Astrocyte of the hippocampus (primary cell): ENCODE measurements around the gene SH3TC1.

Source experiments
- DNase-seq: peaks from one replicate; pipeline ENCODE4 v3.0.0; 2011; ENCODE audit warnings: low read depth, low spot score

The SH3TC1 gene

DNA sequence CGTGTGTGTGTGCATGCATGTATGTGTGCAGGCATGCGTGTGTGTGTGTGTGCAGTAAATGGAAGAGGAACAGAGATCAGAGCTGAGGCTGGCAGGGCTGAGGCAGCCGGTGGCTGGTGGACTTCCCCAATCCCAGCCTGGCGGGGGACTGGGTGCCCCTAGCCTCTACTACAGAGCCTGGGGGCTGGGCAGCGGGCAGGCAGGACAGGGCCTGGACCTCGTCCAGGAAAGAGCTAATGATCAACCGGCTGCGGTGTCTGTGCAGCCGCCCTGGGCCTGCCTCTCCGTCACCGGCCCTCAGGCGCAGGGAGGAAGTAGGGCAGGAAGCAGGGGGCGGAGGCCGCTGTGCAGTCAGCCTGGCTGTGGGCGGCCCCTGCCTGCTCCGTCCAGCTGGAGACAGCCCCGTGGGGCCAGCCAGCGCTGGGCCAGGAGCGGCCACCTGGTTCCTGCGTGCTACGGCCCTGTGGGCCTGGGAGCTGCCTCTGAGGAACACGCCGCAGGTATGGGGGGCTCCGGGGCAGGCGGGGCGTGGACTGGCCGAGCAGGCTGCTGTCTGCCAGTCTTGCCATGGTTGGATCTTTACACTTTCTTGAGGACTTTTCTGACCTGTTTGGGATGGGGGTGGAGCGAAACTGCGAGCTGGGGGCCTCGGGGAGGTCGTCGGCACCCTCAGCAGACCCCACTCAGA, at the start of gene SH3TC1:
TSS of gene SH3TC1 (plus strand) at position 385 of the 688 bp plus-strand sequence. CDS start 5,905 bp downstream, outside the sequence.
- DNase-seq: peak; percentile 83

DNA sequence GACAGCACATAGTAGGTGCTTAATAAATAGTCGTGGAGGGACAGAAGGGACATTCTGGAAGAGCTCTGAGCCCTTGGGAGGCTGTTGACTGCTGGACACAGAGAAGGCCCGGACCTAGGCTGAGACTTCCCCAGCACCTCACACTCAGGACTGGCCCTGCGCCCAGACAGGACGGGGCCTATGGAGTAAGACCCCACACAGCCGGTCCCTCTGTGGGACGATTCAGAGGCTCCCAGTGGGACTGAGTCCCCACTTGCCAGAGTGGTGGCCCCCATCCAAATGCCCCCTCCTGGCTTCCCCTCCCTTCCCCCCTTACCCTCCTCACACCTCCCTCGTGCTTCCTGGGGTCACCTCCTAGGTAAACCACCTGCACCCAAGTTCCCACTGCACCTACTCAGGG, 49.4 kb upstream of the SH3TC1 start:
- DNase-seq: no peak

DNA sequence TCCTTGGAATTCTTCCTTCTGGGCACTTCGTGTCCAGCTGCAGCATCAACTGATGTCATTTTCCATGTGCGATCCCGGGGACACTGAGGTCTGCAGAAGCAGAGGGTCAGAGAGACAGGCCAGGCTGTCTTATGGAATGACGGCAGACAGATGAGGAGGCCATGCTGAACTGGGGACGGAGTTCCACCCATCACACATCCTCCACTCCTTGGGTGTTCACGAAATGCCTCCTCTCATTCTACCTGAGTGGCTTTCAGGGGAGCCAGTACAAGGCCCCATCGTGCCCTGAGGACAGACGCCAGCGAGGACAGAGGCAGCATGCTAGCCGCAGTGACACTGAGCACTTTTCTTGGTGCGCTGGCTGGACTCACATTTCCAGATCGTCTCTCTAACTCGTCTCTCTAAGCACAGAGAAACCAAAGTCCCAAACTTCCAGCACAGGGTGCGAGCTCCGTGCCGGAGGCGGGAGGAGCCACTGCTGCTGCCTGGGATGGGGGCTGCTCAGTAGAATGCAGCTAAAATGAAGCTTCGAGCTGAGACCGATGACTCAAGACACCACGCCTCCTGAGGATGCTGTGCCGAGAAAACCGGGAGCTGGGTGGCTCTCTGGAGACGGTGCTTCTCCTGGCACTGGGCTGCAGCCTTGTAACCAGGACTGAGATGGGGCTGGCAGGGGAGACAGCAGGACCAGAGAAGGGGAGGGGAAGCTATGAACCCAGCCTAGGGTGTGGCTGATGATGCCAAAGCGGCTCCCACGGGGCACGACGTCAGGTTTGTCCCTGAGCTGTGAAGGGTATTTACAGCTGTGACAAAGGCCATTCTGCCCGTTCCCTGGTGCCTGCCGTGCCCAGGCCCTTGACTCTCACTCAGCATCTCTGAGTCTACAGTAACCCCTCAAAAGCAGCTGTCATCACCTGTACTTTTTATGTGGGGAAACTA, 48.7 kb upstream of the SH3TC1 start:
- DNase-seq: no peak

DNA sequence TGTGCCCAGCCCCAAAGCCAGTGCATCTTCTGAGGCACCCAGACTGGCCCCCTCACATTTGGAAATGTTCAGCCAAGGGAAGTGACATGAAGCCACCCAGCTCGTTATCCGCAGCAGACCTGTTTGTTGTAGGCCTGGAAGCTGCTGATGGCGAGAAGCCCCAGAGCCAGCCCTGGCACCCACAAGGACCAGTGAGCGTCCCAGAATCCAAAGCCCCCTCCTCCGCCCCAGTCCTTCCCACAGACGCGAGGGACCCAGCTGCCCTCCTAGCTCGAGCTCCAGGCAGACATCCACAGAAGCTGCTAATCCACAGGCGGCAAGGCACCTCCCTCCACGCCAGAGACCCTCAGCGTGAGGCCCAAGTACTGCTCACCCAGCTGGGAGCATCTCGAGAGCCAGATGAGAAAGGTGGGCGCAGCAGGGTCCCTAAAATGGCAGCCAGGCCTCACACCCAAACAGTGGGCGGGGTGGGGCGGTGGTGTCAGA, 47.9 kb upstream of the SH3TC1 start:
- no peak for DNase-seq

DNA sequence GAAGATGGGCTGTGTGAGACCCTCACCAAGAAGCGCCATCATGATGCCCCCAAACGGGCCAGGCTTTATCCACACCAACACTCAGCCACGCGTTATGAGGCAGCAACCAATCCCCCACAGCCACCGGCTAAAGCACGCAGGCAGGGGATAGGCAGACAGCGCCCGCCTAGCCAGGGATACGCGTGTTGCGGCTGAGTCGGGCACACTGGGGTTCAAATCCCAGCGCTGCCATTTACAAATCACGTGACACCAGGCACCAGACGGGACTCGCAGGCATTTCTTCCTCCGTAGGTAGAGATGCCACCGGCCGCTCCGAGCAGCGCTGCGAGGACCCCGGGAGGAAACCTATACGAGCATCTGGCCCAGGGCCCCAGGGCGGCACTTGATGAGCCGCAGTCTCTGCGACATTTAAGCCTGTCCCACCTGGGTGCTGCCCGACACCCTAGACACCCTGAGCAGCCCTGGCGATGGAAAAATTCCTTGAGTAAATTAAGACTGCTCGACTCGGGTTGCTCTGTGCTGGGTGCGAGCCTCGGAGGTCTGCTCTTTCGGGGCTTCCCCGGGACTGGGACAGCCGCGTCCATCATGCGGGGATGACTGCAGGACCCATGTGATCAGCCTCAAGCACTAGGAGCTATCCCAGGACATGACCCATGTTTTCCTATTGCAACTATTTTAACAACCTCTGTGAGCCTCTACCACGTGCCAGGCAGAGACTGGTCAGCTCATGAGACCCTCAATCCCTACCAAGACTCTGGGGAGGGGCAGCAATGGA, 46.8 kb upstream of the SH3TC1 start:
- DNase-seq: no peak

DNA sequence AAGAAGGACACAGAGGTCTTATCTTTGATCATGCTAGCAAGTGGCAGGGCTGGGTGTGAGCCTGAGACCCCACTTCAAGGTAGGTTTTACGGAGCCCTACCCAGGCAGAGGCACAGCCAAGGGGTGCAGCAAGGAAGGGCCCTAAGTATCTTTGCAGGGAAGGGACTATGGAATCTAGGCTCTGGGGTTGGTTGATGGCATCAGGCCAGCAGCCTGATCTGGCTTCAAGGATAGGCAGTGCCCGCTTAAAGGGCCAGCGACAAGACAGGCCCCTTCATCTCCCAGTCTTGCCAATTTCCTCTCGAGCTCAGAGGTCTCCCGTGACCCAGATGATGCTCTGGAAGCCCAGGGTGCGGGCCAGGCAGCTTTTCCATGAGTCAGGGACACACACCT, 46.2 kb upstream of the SH3TC1 start:
- DNase-seq: no peak

DNA sequence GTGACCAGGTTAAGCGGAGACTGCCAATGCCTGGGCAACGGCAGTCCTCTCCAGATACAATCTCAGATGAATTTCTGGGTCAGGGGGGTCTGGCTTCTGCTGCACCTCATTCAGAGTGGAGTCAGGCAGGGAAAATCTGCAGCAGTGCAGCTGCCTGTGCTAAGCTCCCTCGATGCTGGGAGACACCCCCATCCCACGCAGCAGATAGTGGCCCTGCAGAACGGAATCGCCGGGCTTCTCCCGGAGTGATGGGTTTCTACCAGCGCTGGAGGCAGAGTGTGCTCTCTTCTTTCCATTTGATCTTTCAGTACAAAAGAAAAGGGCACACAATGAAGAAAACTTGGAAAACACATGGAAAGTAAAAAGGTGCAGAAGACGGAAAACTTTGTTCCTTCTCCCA, 45.6 kb upstream of the SH3TC1 start:
- no peak for DNase-seq

DNA sequence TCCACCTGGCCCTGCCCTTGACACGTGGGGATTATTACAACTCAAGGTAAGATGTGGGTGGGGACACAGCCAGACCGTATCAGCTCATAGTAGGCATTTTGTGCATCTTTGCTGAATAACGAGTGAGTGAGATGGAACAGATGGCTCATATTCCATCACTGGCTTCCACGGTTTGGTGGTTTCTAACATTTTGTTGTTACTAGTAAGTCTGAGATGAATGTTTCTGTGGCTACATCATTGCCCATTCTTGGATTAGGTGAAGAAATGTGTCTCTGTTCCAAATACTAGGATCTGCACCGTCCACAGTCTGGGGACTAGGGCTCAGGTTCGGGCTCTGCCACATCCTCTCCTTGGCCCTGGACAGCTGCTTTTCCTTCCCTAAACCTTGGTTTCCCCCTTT, 44.0 kb upstream of the SH3TC1 start:
- no peak for DNase-seq

DNA sequence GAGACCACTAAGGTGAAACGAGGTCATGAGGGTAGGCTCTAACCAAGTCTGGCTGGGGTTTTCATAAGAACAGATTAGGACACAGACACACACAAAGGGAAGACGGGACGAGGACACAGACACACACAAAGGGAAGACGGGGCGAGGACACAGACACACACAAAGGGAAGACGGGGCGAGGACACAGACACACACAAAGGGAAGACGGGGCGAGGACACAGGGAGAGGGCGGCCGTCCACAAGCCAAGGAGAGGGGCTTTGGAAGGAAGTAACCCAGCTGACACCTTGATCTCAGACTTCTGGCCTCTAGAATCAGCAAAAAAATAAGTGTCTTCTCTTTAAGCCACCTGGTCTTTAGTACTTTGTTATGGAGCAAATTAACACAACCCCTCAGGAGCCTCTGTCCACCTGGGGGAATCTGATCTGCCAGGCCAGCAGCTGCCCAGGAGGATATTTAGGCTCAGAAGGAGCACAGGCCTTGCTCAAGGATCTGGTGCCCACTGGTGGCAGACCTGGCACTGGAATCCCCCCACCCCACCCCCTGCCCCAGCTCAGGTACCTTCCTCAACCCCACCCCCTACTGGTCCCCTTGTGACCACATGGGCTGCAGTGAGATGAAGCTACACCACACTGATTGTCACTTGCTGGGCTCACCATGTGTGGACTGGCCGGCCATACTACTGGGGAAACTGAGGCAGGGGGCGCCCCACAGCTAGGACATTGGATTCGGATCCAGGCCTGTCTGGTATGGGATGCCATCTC, 43.2 kb upstream of the SH3TC1 start:
- no peak for DNase-seq

DNA sequence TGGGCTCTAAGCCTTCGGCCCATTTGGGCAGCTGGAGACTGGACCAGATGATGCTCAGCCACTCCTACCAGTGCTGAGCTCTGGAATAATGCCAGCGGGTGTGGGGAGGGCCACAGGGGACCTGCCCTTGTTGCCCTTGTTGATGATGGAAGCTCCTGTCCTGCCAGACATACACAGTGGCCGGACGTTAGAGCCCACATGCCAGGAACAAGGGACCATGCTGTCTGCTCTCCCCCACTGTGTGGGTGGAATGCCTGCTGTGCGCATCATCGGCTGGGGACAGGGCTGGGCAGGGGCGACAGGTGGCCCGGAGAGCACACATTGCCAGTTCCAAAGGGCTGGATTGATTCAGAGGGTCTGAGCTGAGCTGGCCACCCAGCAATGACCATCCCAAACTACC, 42.5 kb upstream of the SH3TC1 start:
- no peak for DNase-seq

DNA sequence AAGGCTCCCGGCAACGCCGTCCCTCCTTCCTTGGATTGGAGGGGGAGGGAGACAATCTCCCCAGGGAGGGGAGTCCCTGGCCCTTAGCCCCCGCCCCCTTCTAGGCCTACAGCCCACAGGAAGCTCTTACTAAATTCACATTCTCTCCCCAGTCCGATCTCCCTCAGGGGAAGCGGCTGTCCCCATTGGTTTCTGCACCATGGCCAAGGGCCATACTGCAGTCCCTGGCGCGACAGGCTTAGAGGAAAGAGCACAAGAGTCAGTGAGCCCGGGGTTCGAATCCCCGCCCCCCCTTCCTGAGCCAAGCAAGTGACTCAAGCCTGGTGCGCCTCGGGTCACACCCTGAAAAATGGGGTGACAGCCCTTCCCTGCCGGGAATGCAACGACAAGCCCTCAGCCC, 41.6 kb upstream of the SH3TC1 start:
- no peak for DNase-seq

DNA sequence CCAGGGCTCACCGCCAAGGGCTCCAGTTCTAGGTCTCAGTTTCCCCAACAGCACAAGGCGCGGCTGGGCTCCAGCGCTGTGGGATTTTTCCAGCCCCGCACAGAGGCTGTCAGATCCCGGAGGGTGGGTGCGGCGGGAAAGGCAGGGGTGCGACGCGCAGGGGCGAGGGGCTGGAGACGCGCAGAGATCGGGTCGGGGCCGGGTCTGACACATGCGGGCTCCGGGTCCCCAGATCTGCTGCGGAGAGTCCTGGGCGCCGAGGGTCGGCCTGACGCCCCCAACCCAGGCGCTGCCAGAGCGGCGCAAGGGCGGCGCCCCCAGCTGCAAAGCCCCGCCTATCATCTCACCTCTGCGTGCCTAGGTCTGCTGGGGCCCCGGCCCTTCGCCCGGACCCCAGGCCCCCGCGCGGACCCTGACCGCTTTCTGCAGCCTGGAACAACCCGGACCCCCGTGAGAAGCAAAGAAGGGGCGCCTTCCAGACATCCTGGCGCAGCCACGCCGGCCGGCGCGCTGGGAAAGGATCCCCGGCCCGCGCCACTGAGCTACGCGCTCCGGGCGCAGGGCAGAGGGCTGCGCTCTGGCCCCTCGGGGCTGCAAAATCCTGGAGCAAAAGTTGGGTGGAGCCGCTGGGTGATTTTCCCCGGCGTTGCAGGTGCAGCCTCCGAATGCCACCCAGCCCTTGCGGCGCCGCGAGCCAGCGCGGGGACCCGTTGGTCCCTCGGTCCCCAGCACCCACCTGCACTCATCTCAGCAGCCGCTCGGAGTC, 41.0 kb upstream of the SH3TC1 start:
- DNase-seq: no peak

DNA sequence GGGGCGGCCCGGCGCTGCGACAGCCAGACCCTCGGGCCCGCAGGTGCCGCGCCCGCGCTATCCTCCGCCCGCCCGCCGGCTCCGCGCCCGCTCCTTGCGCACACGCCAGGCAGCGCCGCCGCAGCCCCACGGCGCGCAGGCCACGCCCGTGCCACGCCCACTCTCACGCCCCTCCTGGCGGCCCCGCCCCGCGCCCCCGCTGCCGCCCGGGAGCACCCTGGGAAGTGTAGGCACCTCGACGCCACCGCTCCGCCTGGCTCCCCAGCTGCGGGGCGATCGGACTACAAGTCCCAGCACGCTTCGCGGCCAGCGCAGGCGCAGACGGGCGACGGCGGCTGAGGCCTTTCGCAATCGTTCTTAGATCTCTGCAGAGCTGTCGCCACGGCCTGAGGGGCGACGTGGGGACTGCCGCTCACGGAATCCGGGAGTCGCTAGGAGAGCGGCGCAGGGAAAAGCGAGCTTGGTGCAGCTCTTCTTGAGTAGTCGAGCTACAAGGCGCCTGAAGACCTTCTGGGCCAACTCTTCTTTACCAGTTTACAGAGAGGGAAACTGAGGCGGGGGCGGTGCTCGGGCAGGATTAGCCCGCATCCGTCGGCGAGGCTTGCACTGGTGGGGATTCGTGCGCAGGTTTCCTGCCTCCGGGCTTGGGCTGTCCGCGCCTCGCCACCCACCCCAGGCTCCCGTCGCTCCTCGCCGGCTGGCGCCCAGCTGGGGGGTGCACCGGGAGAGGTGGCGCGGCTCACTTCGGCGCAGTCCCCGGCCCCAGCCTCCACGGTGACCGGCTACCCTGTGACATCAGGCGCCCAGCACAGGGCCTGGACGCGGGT, 40.2 kb upstream of the SH3TC1 start, which contains the start of gene ABLIM2:
TSS of gene ABLIM2 (minus strand) at position 104 of the 827 bp plus-strand sequence. CDS start 124 bp downstream, outside the sequence.
- DNase-seq: peak; percentile 99

DNA sequence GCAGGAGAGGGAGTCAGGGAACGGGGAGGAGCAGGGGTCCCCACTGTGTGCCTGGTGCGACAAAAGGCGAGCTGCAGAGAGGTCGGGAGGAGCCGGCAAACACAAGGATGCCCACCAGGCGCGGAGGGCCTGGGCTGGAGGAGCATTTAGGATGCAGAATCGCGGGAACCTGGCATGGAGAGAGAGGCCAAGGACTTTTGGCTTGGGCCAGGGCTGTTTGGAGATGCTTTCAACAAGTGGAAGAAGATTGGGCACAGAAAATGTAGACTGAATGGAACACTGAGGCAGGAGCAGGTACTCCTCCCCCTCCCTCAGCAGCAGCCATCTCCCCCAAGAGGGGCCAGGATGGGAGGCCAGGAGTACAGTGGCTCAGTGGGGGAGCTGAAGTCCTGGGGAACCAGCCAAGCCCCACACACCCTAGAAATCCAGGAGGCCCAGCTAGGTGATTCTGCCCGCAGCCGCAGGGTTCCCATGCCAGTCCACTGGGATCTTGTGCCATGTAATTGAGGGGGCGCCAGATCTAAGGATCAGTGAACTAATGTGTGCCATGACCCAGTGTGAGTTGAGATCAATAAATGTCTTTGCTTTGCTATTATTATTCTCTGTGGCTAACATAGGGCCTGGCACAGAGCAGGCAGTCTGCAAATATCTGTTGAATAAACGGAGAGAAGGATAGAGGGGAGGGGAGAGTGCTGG, 39.4 kb upstream of the SH3TC1 start:
- no peak for DNase-seq

DNA sequence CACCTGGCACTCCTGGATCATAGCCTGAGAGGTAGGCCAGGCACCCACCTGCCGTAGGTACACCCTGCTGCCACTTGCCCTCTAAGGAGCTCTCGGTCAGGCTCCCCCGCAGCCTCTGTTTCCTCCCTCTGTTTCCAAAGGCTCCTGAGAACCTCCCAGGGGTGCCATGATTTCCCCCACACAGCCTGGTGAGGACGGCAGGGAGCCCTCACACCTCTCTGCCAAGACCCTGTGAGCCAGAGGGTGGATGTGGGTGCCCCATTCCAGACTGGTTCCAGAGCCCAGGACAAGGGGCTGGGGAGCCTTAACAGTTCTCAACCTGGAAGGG, 38.9 kb upstream of the SH3TC1 start:
- no peak for DNase-seq

DNA sequence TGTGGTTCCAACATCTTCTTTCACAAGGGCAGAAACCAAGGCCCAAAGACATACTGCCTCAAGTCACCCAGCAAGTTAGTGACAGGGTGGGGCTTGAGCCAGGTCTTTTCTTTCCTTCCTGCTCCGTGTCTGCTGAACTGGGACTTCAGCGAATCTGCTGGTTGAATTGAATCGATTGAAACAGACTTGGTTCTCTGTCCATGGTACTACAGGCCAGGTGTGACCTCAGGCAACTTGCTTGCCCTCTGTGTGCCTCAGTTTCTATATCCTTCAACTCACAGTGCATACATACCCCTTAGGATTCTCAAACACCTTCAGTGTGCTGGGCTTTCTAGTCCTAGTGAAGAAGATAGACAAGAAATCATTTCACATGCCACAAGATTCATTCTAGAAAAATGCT, 38.5 kb upstream of the SH3TC1 start:
- DNase-seq: no peak

DNA sequence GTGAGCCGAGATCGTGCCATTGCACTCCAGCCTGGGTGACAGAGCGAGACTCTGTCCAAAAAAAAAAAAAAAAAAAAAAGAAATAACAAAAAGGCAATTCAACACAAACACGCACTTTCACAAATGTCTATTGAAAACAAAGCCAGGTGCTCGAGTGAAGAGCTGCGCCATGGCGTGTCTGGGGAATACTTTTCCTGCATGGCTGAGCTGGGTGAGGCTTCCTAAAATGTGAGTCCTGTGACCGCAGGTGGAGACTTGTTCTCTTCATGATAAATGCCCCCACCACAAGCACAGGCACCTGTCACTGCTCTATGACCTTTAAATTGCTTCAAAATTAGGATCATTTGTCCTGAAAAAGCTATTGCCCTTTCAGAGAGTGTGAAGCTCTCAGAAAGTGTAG, 36.5 kb upstream of the SH3TC1 start:
- no peak for DNase-seq

DNA sequence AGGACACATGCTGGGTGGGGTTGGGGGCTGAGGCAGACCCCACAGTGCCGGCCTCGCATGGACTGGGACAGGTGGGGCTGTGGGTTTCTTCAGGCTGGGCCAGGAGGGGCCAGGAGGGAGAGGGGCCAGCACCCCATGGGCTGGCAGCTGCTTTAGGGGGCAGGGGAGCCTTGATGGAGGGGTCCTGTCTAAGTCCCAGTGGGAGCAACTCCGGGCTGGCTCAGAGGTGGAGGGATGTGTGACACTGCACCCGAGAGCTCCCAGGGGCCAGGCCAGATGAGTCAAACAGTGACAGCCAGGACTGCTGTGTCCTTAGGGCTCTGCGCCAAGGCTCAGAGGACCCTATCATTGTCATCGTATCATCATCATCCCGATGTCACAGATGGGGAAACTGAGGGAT, 36.1 kb upstream of the SH3TC1 start:
- no peak for DNase-seq
